ENCODE data around the gene LITAFD.

GRCh38 chr16:8851761-8852403, 30.3 kb upstream of the LITAFD start:
- TF ChIP-seq CREB1 (IDR thresholded peaks at IDR 0.05; ENCODE audit: low read depth) = no peak
- no peak for TF ChIP-seq REST (IDR thresholded peaks at IDR 0.05; ENCODE audit: low read depth)
- no peak for TF ChIP-seq NFIC (IDR thresholded peaks at IDR 0.05)
- no peak for TF ChIP-seq EGR1 (IDR thresholded peaks at IDR 0.05)
- no peak for TF ChIP-seq MAX (IDR thresholded peaks at IDR 0.05)
- no peak for TF ChIP-seq YY1 (IDR thresholded peaks at IDR 0.05; ENCODE audit: low read depth)

All from Ishikawa (cell line).